GOT3 (cell line): ENCODE results near the gene FAM81A.
"Not testable (repeated sequence)": the region's sequence is repeated elsewhere in the genome, so short reads cannot be mapped to it uniquely, and the experiment has no call there.

Source experiments
- DNase-seq: peaks from one replicate; lab custom pipeline; 2025; ENCODE audit warnings: mixed read lengths; lab: John Stamatoyannopoulos, UW

The FAM81A gene

GRCh38 chr15:59437817-59438624 lies at the start of gene FAM81A:
TSS of gene FAM81A (plus strand) at chr15:59438186. CDS start at chr15:59458627, 20,441 bp downstream.
- DNase-seq = no peak

- DNase-seq = no peak
These were observed 49.3 kb upstream of the FAM81A start for GRCh38 chr15:59388670-59389069.

- no peak for DNase-seq
These were observed 45.7 kb upstream of the FAM81A start for GRCh38 chr15:59392299-59392698.

- DNase-seq = no peak
These were observed 43.8 kb upstream of the FAM81A start for GRCh38 chr15:59394166-59394661.

GRCh38 chr15:59396211-59396610 lies 41.8 kb upstream of the FAM81A start:
- DNase-seq = no peak

GRCh38 chr15:59396679-59397078 lies 41.3 kb upstream of the FAM81A start:
- DNase-seq = no peak

GRCh38 chr15:59398220-59398619 lies 39.8 kb upstream of the FAM81A start:
- no peak for DNase-seq

- no peak for DNase-seq
These were observed 38.4 kb upstream of the FAM81A start for GRCh38 chr15:59399465-59400102.

- DNase-seq = no peak
These were observed 37.7 kb upstream of the FAM81A start for GRCh38 chr15:59400103-59400813.

GRCh38 chr15:59401051-59401823 lies 36.7 kb upstream of the FAM81A start:
- not testable (repeated sequence) for DNase-seq

- no peak for DNase-seq
These were observed 36.0 kb upstream of the FAM81A start for GRCh38 chr15:59401824-59402569.

- no peak for DNase-seq
These were observed 32.9 kb upstream of the FAM81A start for GRCh38 chr15:59405079-59405478.

GRCh38 chr15:59406446-59406845 lies 31.5 kb upstream of the FAM81A start:
- DNase-seq = no peak

- no peak for DNase-seq
These were observed 30.0 kb upstream of the FAM81A start for GRCh38 chr15:59407946-59408345.

- no peak for DNase-seq
These were observed 27.5 kb upstream of the FAM81A start for GRCh38 chr15:59410391-59410896.

- DNase-seq = no peak
These were observed 24.4 kb upstream of the FAM81A start for GRCh38 chr15:59413577-59413976.

- DNase-seq = no peak
These were observed 21.2 kb upstream of the FAM81A start for GRCh38 chr15:59416816-59417215.

- no peak for DNase-seq
These were observed 18.8 kb upstream of the FAM81A start for GRCh38 chr15:59419170-59419569.

GRCh38 chr15:59420108-59420507 lies 17.9 kb upstream of the FAM81A start:
- DNase-seq = no peak

GRCh38 chr15:59420986-59421618 lies 16.9 kb upstream of the FAM81A start:
- no peak for DNase-seq
